ENCODE results near the gene ZNF618.

ZNF618 gene

GRCh38 chr9:114055894-114056293 lies 179.8 kb downstream of the ZNF618 start:
- Histone ChIP-seq H3F3A (ENCODE audit: control insufficient read depth, insufficient read depth) (no peaks in the 10 kb centered on the region), H3K4me1 (ENCODE audit: control insufficient read depth, low read length) (no peaks in the 10 kb centered on the region), H3K27me3 (ENCODE audit: control insufficient read depth, low read length) (no peaks in the 10 kb centered on the region), H3K36me3 (ENCODE audit: control insufficient read depth, low read length) (no peaks in the 10 kb centered on the region), H3K79me2 (ENCODE audit: control insufficient read depth, low read length) (no peaks in the 10 kb centered on the region), H3K27ac (ENCODE audit: low read depth, low read length) (no peak overlapping the region), H3K9me2 (replicated peaks; ENCODE audit: control insufficient read depth, low read length) (no peaks in the 10 kb centered on the region), H3K9me3 (ENCODE audit: control insufficient read depth, insufficient read depth, low read length) (no peaks in the 10 kb centered on the region), H3K4me2 (ENCODE audit: low read length) (no peak overlapping the region), H3K4me3 (ENCODE audit: low read length) (no peak overlapping the region), H4K20me1 (ENCODE audit: control insufficient read depth, insufficient read depth, low read depth, low read length) (no peaks in the 10 kb centered on the region)
- TF ChIP-seq EZH2phosphoT487 (IDR thresholded peaks at IDR 0.05; ENCODE audit: borderline replicate concordance, low read length) (no peak), CTCF (IDR thresholded peaks at IDR 0.05; ENCODE audit: low read depth, low read length, poor library complexity, severe bottlenecking) (no peak)

GRCh38 chr9:114056527-114056926 lies 180.4 kb downstream of the ZNF618 start:
- no peaks in the 10 kb centered on the region for H3F3A ChIP-seq (ENCODE audit: control insufficient read depth, insufficient read depth)
- H3K9me2 ChIP-seq (replicated peaks; ENCODE audit: control insufficient read depth, low read length), result no peaks in the 10 kb centered on the region
- H3K4me2 ChIP-seq (ENCODE audit: low read length), result no peak overlapping the region
- no peaks in the 10 kb centered on the region for H3K79me2 ChIP-seq (ENCODE audit: control insufficient read depth, low read length)
- no peak overlapping the region for H3K27ac ChIP-seq (ENCODE audit: low read depth, low read length)
- no peaks in the 10 kb centered on the region for H3K36me3 ChIP-seq (ENCODE audit: control insufficient read depth, low read length)
- H3K27me3 ChIP-seq (ENCODE audit: control insufficient read depth, low read length), result no peaks in the 10 kb centered on the region
- H4K20me1 ChIP-seq (ENCODE audit: control insufficient read depth, insufficient read depth, low read depth, low read length), result no peaks in the 10 kb centered on the region
- H3K4me3 ChIP-seq (ENCODE audit: low read length), result no peak overlapping the region
- TF ChIP-seq CTCF (IDR thresholded peaks at IDR 0.05; ENCODE audit: low read depth, low read length, poor library complexity, severe bottlenecking) (no peak), EZH2phosphoT487 (IDR thresholded peaks at IDR 0.05; ENCODE audit: borderline replicate concordance, low read length) (no peak)
- H3K4me1 ChIP-seq (ENCODE audit: control insufficient read depth, low read length), result no peaks in the 10 kb centered on the region
- H3K9me3 ChIP-seq (ENCODE audit: control insufficient read depth, insufficient read depth, low read length), result no peaks in the 10 kb centered on the region

GRCh38 chr9:114057161-114057885 lies 181.2 kb downstream of the ZNF618 start:
- H3K9me2 ChIP-seq (replicated peaks; ENCODE audit: control insufficient read depth, low read length), result no peaks in the 10 kb centered on the region
- no peaks in the 10 kb centered on the region for H3K9me3 ChIP-seq (ENCODE audit: control insufficient read depth, insufficient read depth, low read length)
- H4K20me1 ChIP-seq (ENCODE audit: control insufficient read depth, insufficient read depth, low read depth, low read length), result no peaks in the 10 kb centered on the region
- TF ChIP-seq CTCF (IDR thresholded peaks at IDR 0.05; ENCODE audit: low read depth, low read length, poor library complexity, severe bottlenecking) (no peak), EZH2phosphoT487 (IDR thresholded peaks at IDR 0.05; ENCODE audit: borderline replicate concordance, low read length) (no peak)
- H3K27me3 ChIP-seq (ENCODE audit: control insufficient read depth, low read length), result no peaks in the 10 kb centered on the region
- H3F3A ChIP-seq (ENCODE audit: control insufficient read depth, insufficient read depth), result no peaks in the 10 kb centered on the region
- no peak overlapping the region for H3K4me2 ChIP-seq (ENCODE audit: low read length)
- no peak overlapping the region for H3K27ac ChIP-seq (ENCODE audit: low read depth, low read length)
- H3K4me3 ChIP-seq (ENCODE audit: low read length), result no peak overlapping the region
- H3K4me1 ChIP-seq (ENCODE audit: control insufficient read depth, low read length), result no peaks in the 10 kb centered on the region
- no peaks in the 10 kb centered on the region for H3K79me2 ChIP-seq (ENCODE audit: control insufficient read depth, low read length)
- H3K36me3 ChIP-seq (ENCODE audit: control insufficient read depth, low read length), result no peaks in the 10 kb centered on the region
